Neural cell (in vitro differentiated cells): ENCODE results near the gene CAPN12. TPM values are rescaled to one million over a fixed set of nuclear protein-coding genes. Genes with fewer than 3 reads are reported as not detected.

Experiments used
- H2AFZ ChIP-seq: fragments of 200-600, 300-800 bp; sonication (generic), shearing (Covaris generic); 2 replicates; pipeline ENCODE4 v1.6.0; 2014; ENCODE audit warnings: low read depth, mild to moderate bottlenecking, antibody characterized with exemption, low read length, moderate library complexity
- H3F3A ChIP-seq: fragments of 200-600 bp; shearing (Covaris generic); 2 replicates; pipeline ENCODE4 v1.6.1; 2016; ENCODE audit warnings: mild to moderate bottlenecking, moderate library complexity, mixed read lengths, antibody characterized with exemption, low read length; ENCODE audit not compliant: insufficient read depth, poor library complexity, severe bottlenecking
- H3K27ac ChIP-seq: fragments of 200-600, 300-800 bp; sonication (generic), shearing (Covaris generic); 2 replicates; pipeline ENCODE4 v1.5.1; 2014; ENCODE audit warnings: mild to moderate bottlenecking, low read length, moderate library complexity
- H3K27me3 ChIP-seq: fragments of 300-800, 200-600 bp; sonication (generic), shearing (Covaris generic); 2 replicates; pipeline ENCODE4 v1.6.0; 2014; ENCODE audit warnings: mild to moderate bottlenecking, low read depth, low read length, moderate library complexity; ENCODE audit not compliant: insufficient read depth
- H3K36me3 ChIP-seq: fragments of 300-800, 200-600 bp; sonication (generic), shearing (Covaris generic); 2 replicates; pipeline ENCODE4 v1.5.1; 2014; ENCODE audit warnings: mild to moderate bottlenecking, antibody characterized with exemption, low read length, moderate library complexity; ENCODE audit not compliant: insufficient read depth
- H3K4me2 ChIP-seq: fragments of 300-800, 200-600 bp; sonication (generic), shearing (Covaris generic); 2 replicates; pipeline ENCODE4 v1.6.0; 2014; ENCODE audit warnings: mild to moderate bottlenecking, low read length
- H3K4me3 ChIP-seq: fragments of 300-800, 200-600 bp; sonication (generic), shearing (Covaris generic); 2 replicates; pipeline ENCODE4 v1.5.1; 2014; ENCODE audit warnings: mild to moderate bottlenecking, low read length, moderate library complexity
- H3K79me2 ChIP-seq: fragments of 200-600 bp; shearing (Covaris generic); replicated peaks from 2 replicates; pipeline ENCODE4 v1.6.0; 2014; ENCODE audit warnings: mild to moderate bottlenecking, low read length, moderate library complexity; ENCODE audit not compliant: insufficient read depth
- H3K9ac ChIP-seq: fragments of 300-800, 200-600 bp; sonication (generic), shearing (Covaris generic); 2 replicates; pipeline ENCODE4 v1.6.1; 2016; ENCODE audit warnings: mild to moderate bottlenecking, low read length, mixed read lengths
- H3K9me2 ChIP-seq: fragments of 200-600 bp; shearing (Covaris generic); 2 replicates; pipeline ENCODE4 v1.6.1; 2016; ENCODE audit warnings: mild to moderate bottlenecking, low read length, mixed read lengths; ENCODE audit not compliant: insufficient read depth
- H3K9me3 ChIP-seq: fragments of 200-600, 300-800 bp; sonication (generic), shearing (Covaris generic); 2 replicates; pipeline ENCODE4 v1.6.1; 2016; ENCODE audit warnings: mild to moderate bottlenecking, mixed run types, low read length, moderate library complexity, mixed read lengths
- H4K20me1 ChIP-seq: fragments of 200-600 bp; shearing (Covaris generic); 2 replicates; pipeline ENCODE4 v1.6.1; 2016; ENCODE audit warnings: mild to moderate bottlenecking, mixed run types; ENCODE audit not compliant: insufficient read depth
- EP300 ChIP-seq: fragments of 450-650 bp; conservative IDR thresholded peaks from 2 replicates; pipeline ENCODE4 v1.6.1; 2014; ENCODE audit warnings: antibody characterized with exemption, mild to moderate bottlenecking, moderate library complexity; ENCODE audit not compliant: poor library complexity, severe bottlenecking
- EZH2 ChIP-seq: fragments of 200-600, 300-800 bp; shearing (Covaris generic), sonication (generic); IDR thresholded peaks from 2 replicates; pipeline ENCODE4 v1.6.1; 2014; ENCODE audit warnings: antibody characterized with exemption, low read length, borderline replicate concordance, mild to moderate bottlenecking; ENCODE audit not compliant: insufficient read depth, poor library complexity, severe bottlenecking
- MXI1 ChIP-seq: fragments of 450-650 bp; conservative IDR thresholded peaks from 2 replicates; pipeline ENCODE4 v1.6.1; 2014; ENCODE audit warnings: antibody characterized with exemption, mild to moderate bottlenecking; ENCODE audit not compliant: poor library complexity, severe bottlenecking
- POLR2AphosphoS5 ChIP-seq: IDR thresholded peaks from 2 replicates; pipeline ENCODE4 v1.6.1; 2012
- RAD21 ChIP-seq: fragments of 450-650 bp; conservative IDR thresholded peaks from 2 replicates; pipeline ENCODE4 v1.6.1; 2014; ENCODE audit warnings: antibody characterized with exemption, mild to moderate bottlenecking, moderate library complexity
- SMC3 ChIP-seq: fragments of 450-650 bp; conservative IDR thresholded peaks from 2 replicates; pipeline ENCODE4 v1.6.1; 2014; ENCODE audit warnings: antibody characterized with exemption, mild to moderate bottlenecking, moderate library complexity; ENCODE audit not compliant: poor library complexity
- TAF1 ChIP-seq: IDR thresholded peaks from 2 replicates; pipeline ENCODE4 v1.6.1; 2012; ENCODE audit warnings: low read depth
- polyA plus RNA-seq: library from polyadenylated mRNA; depleted of rRNA; stranded (reverse); fragments of >200 nt; gene quantifications from 2 replicates; pipeline ENCODE4 v1.2.3, GENCODE V29; 2014
- TF ChIP-seq, protein P1 (sequence below): IDR thresholded peaks from 2 replicates; pipeline ENCODE4 v1.6.1; 2012; ENCODE audit warnings: borderline replicate concordance
- TF ChIP-seq, protein P2 (sequence below): fragments of 450-650 bp; IDR thresholded peaks from 2 replicates; pipeline ENCODE4 v1.5.1; 2014; ENCODE audit warnings: antibody characterized with exemption, mild to moderate bottlenecking, moderate library complexity; ENCODE audit not compliant: poor library complexity, severe bottlenecking

CAPN12 gene
- polyA plus RNA-seq, 1 donor from 2014 or later: not detected

DNA sequence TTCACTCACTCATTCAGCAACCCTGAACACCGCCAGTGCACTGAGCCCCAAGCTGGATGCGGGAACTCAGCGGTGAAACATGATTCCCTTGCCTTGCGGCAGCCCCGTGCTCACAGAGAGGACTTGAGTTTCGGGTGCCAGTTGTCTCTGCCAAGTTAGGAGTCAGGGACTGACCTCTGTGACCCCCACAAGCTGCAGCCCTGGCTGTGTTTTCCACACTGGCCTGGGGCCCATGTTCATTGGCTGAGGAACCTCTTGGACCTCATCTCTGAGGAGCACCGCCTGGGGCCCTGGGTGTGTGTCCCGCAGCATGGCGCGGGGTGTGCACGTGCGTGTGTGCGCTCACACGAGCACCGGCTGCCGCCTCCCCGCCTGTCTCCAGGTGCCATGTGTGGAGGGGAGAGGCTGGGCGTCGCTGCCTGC, 31.0 kb downstream of the CAPN12 start:
- Histone ChIP-seq H3K4me2 (no peak overlapping the region), H3K9ac (no peak overlapping the region), H3K4me3 (no peak overlapping the region), H2AFZ (no peak overlapping the region), H3K79me2 (no peaks in the 10 kb centered on the region), H3F3A (no peaks in the 10 kb centered on the region), H3K9me2 (no peaks in the 10 kb centered on the region), H3K27ac (no peak overlapping the region), H3K36me3 (no peaks in the 10 kb centered on the region), H3K9me3 (no peaks in the 10 kb centered on the region), H4K20me1 (no peaks in the 10 kb centered on the region), H3K27me3 (no peaks in the 10 kb centered on the region)
- TF ChIP-seq EP300: no peak
- TF ChIP-seq EZH2: no peak
- TF ChIP-seq POLR2AphosphoS5: no peak
- no peak for TF ChIP-seq SMC3
- TF ChIP-seq RAD21: no peak
- TF ChIP-seq, protein P1, sequence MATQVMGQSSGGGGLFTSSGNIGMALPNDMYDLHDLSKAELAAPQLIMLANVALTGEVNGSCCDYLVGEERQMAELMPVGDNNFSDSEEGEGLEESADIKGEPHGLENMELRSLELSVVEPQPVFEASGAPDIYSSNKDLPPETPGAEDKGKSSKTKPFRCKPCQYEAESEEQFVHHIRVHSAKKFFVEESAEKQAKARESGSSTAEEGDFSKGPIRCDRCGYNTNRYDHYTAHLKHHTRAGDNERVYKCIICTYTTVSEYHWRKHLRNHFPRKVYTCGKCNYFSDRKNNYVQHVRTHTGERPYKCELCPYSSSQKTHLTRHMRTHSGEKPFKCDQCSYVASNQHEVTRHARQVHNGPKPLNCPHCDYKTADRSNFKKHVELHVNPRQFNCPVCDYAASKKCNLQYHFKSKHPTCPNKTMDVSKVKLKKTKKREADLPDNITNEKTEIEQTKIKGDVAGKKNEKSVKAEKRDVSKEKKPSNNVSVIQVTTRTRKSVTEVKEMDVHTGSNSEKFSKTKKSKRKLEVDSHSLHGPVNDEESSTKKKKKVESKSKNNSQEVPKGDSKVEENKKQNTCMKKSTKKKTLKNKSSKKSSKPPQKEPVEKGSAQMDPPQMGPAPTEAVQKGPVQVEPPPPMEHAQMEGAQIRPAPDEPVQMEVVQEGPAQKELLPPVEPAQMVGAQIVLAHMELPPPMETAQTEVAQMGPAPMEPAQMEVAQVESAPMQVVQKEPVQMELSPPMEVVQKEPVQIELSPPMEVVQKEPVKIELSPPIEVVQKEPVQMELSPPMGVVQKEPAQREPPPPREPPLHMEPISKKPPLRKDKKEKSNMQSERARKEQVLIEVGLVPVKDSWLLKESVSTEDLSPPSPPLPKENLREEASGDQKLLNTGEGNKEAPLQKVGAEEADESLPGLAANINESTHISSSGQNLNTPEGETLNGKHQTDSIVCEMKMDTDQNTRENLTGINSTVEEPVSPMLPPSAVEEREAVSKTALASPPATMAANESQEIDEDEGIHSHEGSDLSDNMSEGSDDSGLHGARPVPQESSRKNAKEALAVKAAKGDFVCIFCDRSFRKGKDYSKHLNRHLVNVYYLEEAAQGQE: no peak
- TF ChIP-seq, protein P2, sequence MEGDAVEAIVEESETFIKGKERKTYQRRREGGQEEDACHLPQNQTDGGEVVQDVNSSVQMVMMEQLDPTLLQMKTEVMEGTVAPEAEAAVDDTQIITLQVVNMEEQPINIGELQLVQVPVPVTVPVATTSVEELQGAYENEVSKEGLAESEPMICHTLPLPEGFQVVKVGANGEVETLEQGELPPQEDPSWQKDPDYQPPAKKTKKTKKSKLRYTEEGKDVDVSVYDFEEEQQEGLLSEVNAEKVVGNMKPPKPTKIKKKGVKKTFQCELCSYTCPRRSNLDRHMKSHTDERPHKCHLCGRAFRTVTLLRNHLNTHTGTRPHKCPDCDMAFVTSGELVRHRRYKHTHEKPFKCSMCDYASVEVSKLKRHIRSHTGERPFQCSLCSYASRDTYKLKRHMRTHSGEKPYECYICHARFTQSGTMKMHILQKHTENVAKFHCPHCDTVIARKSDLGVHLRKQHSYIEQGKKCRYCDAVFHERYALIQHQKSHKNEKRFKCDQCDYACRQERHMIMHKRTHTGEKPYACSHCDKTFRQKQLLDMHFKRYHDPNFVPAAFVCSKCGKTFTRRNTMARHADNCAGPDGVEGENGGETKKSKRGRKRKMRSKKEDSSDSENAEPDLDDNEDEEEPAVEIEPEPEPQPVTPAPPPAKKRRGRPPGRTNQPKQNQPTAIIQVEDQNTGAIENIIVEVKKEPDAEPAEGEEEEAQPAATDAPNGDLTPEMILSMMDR: no peak
- TF ChIP-seq MXI1: no peak
- TF ChIP-seq TAF1: no peak

DNA sequence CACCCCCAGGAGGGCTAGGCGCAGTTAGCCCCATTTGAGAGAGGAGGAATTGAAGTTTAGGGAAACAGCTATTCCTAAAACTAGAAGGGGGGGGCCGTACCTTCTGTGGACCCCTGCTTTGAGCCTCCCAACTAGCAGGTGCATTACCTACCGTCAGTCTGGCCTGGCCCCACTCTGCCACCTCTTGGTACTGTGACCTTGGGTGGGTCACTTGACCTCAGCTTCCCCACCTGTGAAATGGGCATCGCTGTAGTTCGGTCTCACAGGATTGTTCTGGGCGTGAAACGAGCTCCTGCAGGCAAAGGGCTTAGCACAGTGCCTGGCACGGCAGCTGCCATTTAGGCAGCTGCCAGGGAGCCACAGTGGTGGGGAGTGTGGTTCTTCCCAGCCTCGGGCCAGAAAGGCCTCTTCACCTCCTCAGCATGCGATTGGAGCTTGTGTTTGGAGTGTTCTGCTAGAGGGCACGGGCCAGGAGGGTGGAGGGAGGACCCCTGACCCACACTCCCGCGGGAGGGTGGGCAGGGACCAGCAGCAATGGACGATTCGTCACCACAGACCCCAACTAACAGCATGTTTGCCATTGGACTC, 32.0 kb downstream of the CAPN12 start:
- TF ChIP-seq EP300 (no peak), POLR2AphosphoS5 (no peak), EZH2 (no peak), RAD21 (no peak), SMC3 (no peak), MXI1 (no peak), TAF1 (no peak)
- TF ChIP-seq, protein P1: no peak
- TF ChIP-seq, protein P2: no peak
- Histone ChIP-seq H3K79me2 (no peaks in the 10 kb centered on the region), H3K27ac (no peak overlapping the region), H3K9ac (no peak overlapping the region), H3K27me3 (no peaks in the 10 kb centered on the region), H3K4me3 (no peak overlapping the region), H3K36me3 (no peaks in the 10 kb centered on the region), H4K20me1 (no peaks in the 10 kb centered on the region), H3K4me2 (no peak overlapping the region), H3F3A (no peaks in the 10 kb centered on the region), H3K9me2 (no peaks in the 10 kb centered on the region), H2AFZ (no peak overlapping the region), H3K9me3 (no peaks in the 10 kb centered on the region)
